8988T (cell line): ENCODE measurements around the gene FKBP5.

Experiments
- DNase-seq: peaks from one replicate; pipeline ENCODE4 v3.0.0; 2011

Gene FKBP5

GRCh38 chr6:35654883-35655282 lies 33.8 kb downstream of the FKBP5 start:
- no peak for DNase-seq

- DNase-seq = no peak
These were observed 37.5 kb downstream of the FKBP5 start for GRCh38 chr6:35651244-35651643.

- DNase-seq = no peak
These were observed 38.7 kb downstream of the FKBP5 start for GRCh38 chr6:35650015-35650414.

GRCh38 chr6:35648203-35648602 lies 40.5 kb downstream of the FKBP5 start:
- DNase-seq = no peak

GRCh38 chr6:35647400-35647799 lies 41.3 kb downstream of the FKBP5 start:
- DNase-seq = no peak

GRCh38 chr6:35643162-35643535 lies 45.6 kb downstream of the FKBP5 start:
- no peak for DNase-seq

- no peak for DNase-seq
These were observed 46.1 kb downstream of the FKBP5 start for GRCh38 chr6:35642471-35643161.

GRCh38 chr6:35640017-35640664 lies 48.6 kb downstream of the FKBP5 start:
- no peak for DNase-seq

GRCh38 chr6:35638679-35639078 lies 50.0 kb downstream of the FKBP5 start:
- no peak for DNase-seq

- no peak for DNase-seq
These were observed 50.8 kb downstream of the FKBP5 start for GRCh38 chr6:35637911-35638310.

GRCh38 chr6:35635601-35636597 lies 52.8 kb downstream of the FKBP5 start:
- no peak for DNase-seq

- DNase-seq = no peak
These were observed 54.4 kb downstream of the FKBP5 start for GRCh38 chr6:35634316-35634715.

GRCh38 chr6:35633579-35634089 lies 55.1 kb downstream of the FKBP5 start:
- DNase-seq = no peak

- no peak for DNase-seq
These were observed 58.8 kb downstream of the FKBP5 start for GRCh38 chr6:35629876-35630378.

GRCh38 chr6:35626401-35626800 lies 62.3 kb downstream of the FKBP5 start:
- DNase-seq = no peak

- DNase-seq = no peak
These were observed 64.2 kb downstream of the FKBP5 start for GRCh38 chr6:35624341-35625070.

- DNase-seq = no peak
These were observed 66.4 kb downstream of the FKBP5 start for GRCh38 chr6:35622283-35622682.

GRCh38 chr6:35620706-35621105 lies 68.0 kb downstream of the FKBP5 start:
- DNase-seq = no peak

GRCh38 chr6:35613762-35614161 lies 75.0 kb downstream of the FKBP5 start:
- DNase-seq = no peak

- no peak for DNase-seq
These were observed 77.5 kb downstream of the FKBP5 start for GRCh38 chr6:35611240-35611639.

- no peak for DNase-seq
These were observed 77.9 kb downstream of the FKBP5 start for GRCh38 chr6:35610830-35611229.

- DNase-seq = no peak
These were observed 79.1 kb downstream of the FKBP5 start for GRCh38 chr6:35609588-35609987.
